GM23248 (cell line): ENCODE measurements around the gene S100A16.

Experiments used
- EZH2 ChIP-seq: fragments of 200-600 bp; sonication (generic); IDR thresholded peaks from 2 replicates; pipeline ENCODE4 v1.6.1; 2018; ENCODE audit warnings: antibody characterized with exemption, mild to moderate bottlenecking; ENCODE audit not compliant: insufficient read depth, poor library complexity, severe bottlenecking
- EZH2phosphoT487 ChIP-seq: fragments of 200-600 bp; sonication (generic); IDR thresholded peaks from 2 replicates; pipeline ENCODE4 v1.6.1; 2018; ENCODE audit warnings: antibody characterized with exemption, moderate library complexity, mild to moderate bottlenecking, low read depth; ENCODE audit not compliant: insufficient read depth

- TF ChIP-seq EZH2 (no peak), EZH2phosphoT487 (no peak)
Observed at GRCh38 chr1:153566414-153567371, 46.2 kb downstream of the S100A16 start.
